Activated CD8-positive, alpha-beta T cell treated with anti-CD3 and anti-CD28 coated beads, Interleukin-2, amount 10 ng/mL, durations not matched to agents 7 days and 5 days (primary cell): ENCODE measurements around the gene NFKB2. TPM values are rescaled to one million over a fixed set of nuclear protein-coding genes. Genes with fewer than 3 reads are reported as not detected.

ENCODE experiments used
- microRNA-seq: library from miRNA; unstranded; fragments of <30 nt; microRNA quantifications from one replicate; pipeline ENCODE4 v1.2.0, GENCODE V29; 2022
- total RNA-seq, 2 experiments: library from RNA; stranded (reverse); gene quantifications; one replicate each; pipeline ENCODE4 v1.2.3, GENCODE V29; 2021

NFKB2 gene
- total RNA-seq, 2 experiments from 2014 or later: 52.7 to 56.6 TPM

Small RNA genes within 50 kb of the gene (microRNA-seq; reads per million reads assigned to microRNA genes)
- gene MIR146B: 30,759 reads per million, percentile 98 among the genes with 10 or more reads in this experiment

Other genes with a start within 250 kb of the NFKB2 start
- 10 to 100 TPM; 94.1 to 95.3 TPM for gene NOLC1, start 243.3 kb upstream of the NFKB2 start, total RNA-seq
- gene ELOVL3, start 169.4 kb upstream of the NFKB2 start, total RNA-seq: not detected
- gene PITX3, start 154.2 kb upstream of the NFKB2 start, total RNA-seq: not detected
- gene GBF1, start 150.2 kb upstream of the NFKB2 start, total RNA-seq: 10 to 100 TPM; 39.8 to 42.9 TPM
- 1 to 10 TPM in 1 of 2 experiments, under 1 TPM in 1; 0.92 to 1.6 TPM for gene PSD, start 23.1 kb downstream of the NFKB2 start, total RNA-seq
- 10 to 100 TPM; 12.7 to 13.8 TPM for gene FBXL15, start 25.1 kb downstream of the NFKB2 start, total RNA-seq
- 10 to 100 TPM; 71.7 to 77.6 TPM for gene CUEDC2, start 36.9 kb downstream of the NFKB2 start, total RNA-seq
- gene C10orf95, start 55.8 kb downstream of the NFKB2 start, total RNA-seq: under 1 TPM in 1 of 2 experiments, not detected in 1; 0.32 TPM
- 10 to 100 TPM; 72.7 to 75.8 TPM for gene ACTR1A, start 107.0 kb downstream of the NFKB2 start, total RNA-seq
- gene SUFU, start 108.3 kb downstream of the NFKB2 start, total RNA-seq: 10 to 100 TPM; 10.6 to 12.0 TPM
- 10 to 100 TPM; 45.0 to 47.1 TPM for gene TRIM8, start 248.8 kb downstream of the NFKB2 start, total RNA-seq